WI38 (cell line): Measurements from ENCODE around the gene DVL1.

ENCODE experiments used
- H3K4me3 ChIP-seq: 2 replicates; pipeline ENCODE4 v1.5.1; 2011; ENCODE audit warnings: low read depth, mild to moderate bottlenecking, control low read depth, low read length
- TF ChIP-seq, protein P1 (sequence below): IDR thresholded peaks from 2 replicates; pipeline ENCODE4 v1.5.1; 2012; ENCODE audit warnings: low read depth, mild to moderate bottlenecking, control low read depth, low read length

DVL1 gene

GRCh38 chr1:1332031-1332755, 17.0 kb downstream of the DVL1 start:
- H3K4me3 ChIP-seq = no peak overlapping the region
- TF ChIP-seq, protein P1, sequence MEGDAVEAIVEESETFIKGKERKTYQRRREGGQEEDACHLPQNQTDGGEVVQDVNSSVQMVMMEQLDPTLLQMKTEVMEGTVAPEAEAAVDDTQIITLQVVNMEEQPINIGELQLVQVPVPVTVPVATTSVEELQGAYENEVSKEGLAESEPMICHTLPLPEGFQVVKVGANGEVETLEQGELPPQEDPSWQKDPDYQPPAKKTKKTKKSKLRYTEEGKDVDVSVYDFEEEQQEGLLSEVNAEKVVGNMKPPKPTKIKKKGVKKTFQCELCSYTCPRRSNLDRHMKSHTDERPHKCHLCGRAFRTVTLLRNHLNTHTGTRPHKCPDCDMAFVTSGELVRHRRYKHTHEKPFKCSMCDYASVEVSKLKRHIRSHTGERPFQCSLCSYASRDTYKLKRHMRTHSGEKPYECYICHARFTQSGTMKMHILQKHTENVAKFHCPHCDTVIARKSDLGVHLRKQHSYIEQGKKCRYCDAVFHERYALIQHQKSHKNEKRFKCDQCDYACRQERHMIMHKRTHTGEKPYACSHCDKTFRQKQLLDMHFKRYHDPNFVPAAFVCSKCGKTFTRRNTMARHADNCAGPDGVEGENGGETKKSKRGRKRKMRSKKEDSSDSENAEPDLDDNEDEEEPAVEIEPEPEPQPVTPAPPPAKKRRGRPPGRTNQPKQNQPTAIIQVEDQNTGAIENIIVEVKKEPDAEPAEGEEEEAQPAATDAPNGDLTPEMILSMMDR = no peak

GRCh38 chr1:1331068-1331965, 17.9 kb downstream of the DVL1 start, which contains the start of gene TAS1R3:
Gene TAS1R3, plus strand, starts transcription at chr1:1331280. Its CDS starts 66 bp downstream, at chr1:1331346.
- H3K4me3 ChIP-seq = no peak within 1 kb of the TSS
- TF ChIP-seq, protein P1 = no peak

DNA sequence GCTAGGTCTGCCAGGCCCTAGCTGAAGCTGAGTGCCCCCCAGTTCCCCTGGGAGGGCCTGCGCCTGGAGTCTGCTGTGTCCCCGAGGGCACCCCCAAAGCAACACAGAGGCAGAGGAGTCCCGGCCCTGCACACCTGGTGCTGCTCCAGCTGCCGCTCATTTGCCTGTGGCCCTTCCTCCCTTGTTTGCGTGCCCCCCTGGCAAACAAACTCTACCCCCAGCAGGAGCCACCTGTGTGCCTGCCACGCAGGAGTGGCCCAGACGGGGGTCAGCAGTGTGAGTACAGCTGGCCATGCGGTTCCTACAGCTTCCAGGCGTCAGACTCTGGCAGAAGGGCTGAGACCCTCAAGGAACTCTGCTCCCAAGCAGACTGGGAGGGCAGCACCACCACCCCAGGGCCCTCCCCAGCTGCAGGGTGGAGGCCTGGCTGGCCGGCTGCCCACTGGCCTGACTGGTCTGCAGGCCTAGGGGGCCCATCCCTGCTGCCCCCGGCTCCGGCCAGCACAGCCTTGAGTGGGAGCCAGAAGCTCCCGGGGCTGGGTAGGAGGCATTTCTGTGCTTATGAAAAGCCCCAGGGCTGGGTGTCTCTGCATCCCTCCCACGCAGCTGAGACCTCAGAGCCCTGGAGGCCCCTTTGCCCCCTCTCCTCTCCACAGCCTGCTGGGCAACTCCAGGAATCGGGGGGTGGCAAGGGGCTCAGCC, 18.7 kb downstream of the DVL1 start:
- H3K4me3 ChIP-seq = no peak overlapping the region
- TF ChIP-seq, protein P1 = no peak

DNA sequence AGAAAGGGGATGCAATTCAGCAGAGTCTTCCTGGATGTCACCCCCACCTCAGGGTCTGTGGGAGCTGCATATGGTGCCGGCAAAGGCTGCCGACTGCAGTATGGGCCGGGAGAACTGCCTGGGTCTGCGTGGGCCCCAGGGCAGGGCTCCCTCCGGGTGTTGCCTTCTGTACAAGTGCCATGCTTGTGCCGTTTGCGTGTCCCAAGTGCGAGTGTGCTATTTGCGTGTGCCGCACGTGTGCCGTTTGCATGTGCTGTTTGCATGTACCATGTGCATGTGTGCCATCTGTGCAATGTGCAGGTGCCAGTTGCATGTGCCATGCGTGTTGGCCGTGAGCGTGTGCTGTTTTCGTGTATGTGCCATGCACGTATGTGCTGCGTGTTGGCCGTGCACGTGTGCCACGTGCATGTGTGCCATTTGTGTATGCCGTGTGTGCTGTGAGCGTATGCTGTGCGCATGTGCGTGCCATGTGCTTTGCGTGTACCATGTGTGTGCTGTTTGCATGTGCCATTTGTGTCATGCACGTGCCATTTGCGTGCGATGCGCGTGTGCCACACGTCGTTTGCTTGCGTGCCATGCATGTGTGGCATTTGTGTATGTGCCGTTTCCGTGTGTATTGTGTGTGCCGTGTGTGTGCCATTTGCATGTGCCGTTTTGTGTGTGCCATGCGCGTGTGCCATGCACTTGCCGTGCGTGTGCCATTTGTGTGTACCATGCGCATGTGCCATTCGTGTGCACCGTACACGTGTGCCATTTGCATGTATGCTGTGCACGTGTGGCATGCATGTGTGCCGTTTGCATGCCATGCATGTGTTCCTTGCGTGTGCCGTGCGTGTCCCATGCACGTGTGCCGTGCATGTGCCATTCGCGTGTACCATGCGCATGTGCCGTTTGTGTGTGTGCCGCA, 19.7 kb downstream of the DVL1 start:
- TF ChIP-seq, protein P1 = no peak
- no peak overlapping the region for H3K4me3 ChIP-seq

DNA sequence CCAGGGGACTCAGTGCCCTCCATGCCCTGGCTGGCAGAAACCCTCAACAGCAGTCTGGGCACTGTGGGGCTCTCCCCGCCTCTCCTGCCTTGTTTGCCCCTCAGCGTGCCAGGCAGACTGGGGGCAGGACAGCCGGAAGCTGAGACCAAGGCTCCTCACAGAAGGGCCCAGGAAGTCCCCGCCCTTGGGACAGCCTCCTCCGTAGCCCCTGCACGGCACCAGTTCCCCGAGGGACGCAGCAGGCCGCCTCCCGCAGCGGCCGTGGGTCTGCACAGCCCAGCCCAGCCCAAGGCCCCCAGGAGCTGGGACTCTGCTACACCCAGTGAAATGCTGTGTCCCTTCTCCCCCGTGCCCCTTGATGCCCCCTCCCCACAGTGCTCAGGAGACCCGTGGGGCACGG, 21.0 kb downstream of the DVL1 start:
- H3K4me3 ChIP-seq = no peak overlapping the region
- TF ChIP-seq, protein P1 = no peak

GRCh38 chr1:1327291-1327690, 21.9 kb downstream of the DVL1 start:
- H3K4me3 ChIP-seq = no peak overlapping the region
- TF ChIP-seq, protein P1 = no peak
